Mucosa of rectum (tissue), 2 donors: ENCODE measurements around the gene PDZD2.

ENCODE experiments used
- H3K27ac ChIP-seq, 2 donors: one replicate each; pipeline ENCODE4 v1.7.0; 2013; ENCODE audit warnings: inconsistent platforms in 2 of 2, low read depth in 2 of 2, low read length in 2 of 2
- H3K27me3 ChIP-seq, 2 donors: one replicate each; pipeline ENCODE4 v1.7.0; 2013; ENCODE audit warnings: low read length in 2 of 2; ENCODE audit not compliant: control insufficient read depth in 2 of 2, insufficient read depth in 2 of 2
- H3K36me3 ChIP-seq, 2 donors: one replicate each; pipeline ENCODE4 v1.7.0; 2013; ENCODE audit warnings: low read length in 2 of 2; ENCODE audit not compliant: control insufficient read depth in 2 of 2, insufficient read depth in 2 of 2
- H3K4me1 ChIP-seq, 2 donors: one replicate each; pipeline ENCODE4 v1.7.0; 2013; ENCODE audit warnings: low read length in 2 of 2, mild to moderate bottlenecking in 1 of 2; ENCODE audit not compliant: control insufficient read depth in 2 of 2, insufficient read depth in 2 of 2
- H3K4me3 ChIP-seq, 2 donors: one replicate each; pipeline ENCODE4 v1.7.0; 2013; ENCODE audit warnings: low read length in 2 of 2
- H3K9ac ChIP-seq, 2 donors: one replicate each; pipeline ENCODE4 v1.7.0; 2013; ENCODE audit warnings: low read length in 2 of 2, low read depth in 1 of 2, mild to moderate bottlenecking in 1 of 2
- H3K9me3 ChIP-seq, 2 donors: one replicate each; pipeline ENCODE4 v1.7.0; 2013; ENCODE audit warnings: low read length in 2 of 2; ENCODE audit not compliant: control insufficient read depth in 2 of 2
- donor health status: healthy.
- donor health status: Normal muscosa, but diverticular disease.

PDZD2 gene

GRCh38 chr5:31867219-31867618 is 228.3 kb downstream of the PDZD2 start:
- Histone ChIP-seq H3K9me3 (no peaks in the 10 kb centered on the region), H3K27ac (no peak overlapping the region), H3K9ac (no peak overlapping the region), H3K36me3 (no peaks in the 10 kb centered on the region), H3K27me3 (no peaks in the 10 kb centered on the region), H3K4me3 (no peak overlapping the region), H3K4me1 (no peaks in the 10 kb centered on the region)

GRCh38 chr5:31880449-31880848 is 241.5 kb downstream of the PDZD2 start:
- Histone ChIP-seq H3K9ac (no peak overlapping the region), H3K27me3 (no peaks in the 10 kb centered on the region), H3K4me1 (no peaks in the 10 kb centered on the region), H3K27ac (no peak overlapping the region), H3K9me3 (no peaks in the 10 kb centered on the region), H3K4me3 (no peak overlapping the region), H3K36me3 (no peaks in the 10 kb centered on the region)

GRCh38 chr5:31884896-31885295 is 246.0 kb downstream of the PDZD2 start:
- H3K9me3 ChIP-seq, result no peaks in the 10 kb centered on the region
- no peaks in the 10 kb centered on the region for H3K36me3 ChIP-seq
- H3K9ac ChIP-seq, result no peak overlapping the region
- no peak overlapping the region for H3K4me3 ChIP-seq
- H3K27me3 ChIP-seq, result no peaks in the 10 kb centered on the region
- no peak overlapping the region for H3K27ac ChIP-seq
- no peaks in the 10 kb centered on the region for H3K4me1 ChIP-seq

- Histone ChIP-seq H3K27me3 (no peaks in the 10 kb centered on the region), H3K9ac (no peak overlapping the region), H3K4me1 (peaks cover 0 to 2% of the 10 kb centered on the region in 2 donors), H3K9me3 (no peaks in the 10 kb centered on the region), H3K36me3 (no peaks in the 10 kb centered on the region), H3K4me3 (no peak overlapping the region), H3K27ac (no peak overlapping the region)
Measured at GRCh38 chr5:31886206-31886605, 247.3 kb downstream of the PDZD2 start.

- no peaks in the 10 kb centered on the region for H3K9me3 ChIP-seq
- H3K27ac ChIP-seq, result no peak overlapping the region
- peaks cover 0 to 2% of the 10 kb centered on the region in 2 donors for H3K4me1 ChIP-seq
- no peaks in the 10 kb centered on the region for H3K36me3 ChIP-seq
- no peak overlapping the region for H3K9ac ChIP-seq
- H3K27me3 ChIP-seq, result no peaks in the 10 kb centered on the region
- no peak overlapping the region for H3K4me3 ChIP-seq
Measured at GRCh38 chr5:31887556-31887955, 248.6 kb downstream of the PDZD2 start.

GRCh38 chr5:31888564-31888963 is 249.6 kb downstream of the PDZD2 start:
- Histone ChIP-seq H3K9ac (no peak overlapping the region), H3K36me3 (no peaks in the 10 kb centered on the region), H3K27ac (no peak overlapping the region), H3K4me1 (peaks cover 0 to 2% of the 10 kb centered on the region in 2 donors), H3K9me3 (no peaks in the 10 kb centered on the region), H3K4me3 (no peak overlapping the region), H3K27me3 (no peaks in the 10 kb centered on the region)

- Histone ChIP-seq H3K4me1 (peaks cover 0 to 2% of the 10 kb centered on the region in 2 donors), H3K36me3 (no peaks in the 10 kb centered on the region), H3K9me3 (no peaks in the 10 kb centered on the region), H3K4me3 (no peak overlapping the region), H3K27me3 (no peaks in the 10 kb centered on the region), H3K9ac (no peak overlapping the region), H3K27ac (no peak overlapping the region)
Measured at GRCh38 chr5:31889001-31889561, 250.2 kb downstream of the PDZD2 start.

GRCh38 chr5:31890046-31890445 is 251.1 kb downstream of the PDZD2 start:
- Histone ChIP-seq H3K36me3 (no peaks in the 10 kb centered on the region), H3K4me1 (peaks cover 0 to 2% of the 10 kb centered on the region in 2 donors), H3K27me3 (no peaks in the 10 kb centered on the region), H3K9ac (no peak overlapping the region), H3K27ac (no peak overlapping the region), H3K9me3 (no peaks in the 10 kb centered on the region), H3K4me3 (no peak overlapping the region)

- no peak overlapping the region for H3K27ac ChIP-seq
- H3K4me3 ChIP-seq, result no peak overlapping the region
- no peaks in the 10 kb centered on the region for H3K27me3 ChIP-seq
- H3K4me1 ChIP-seq, result peaks cover 0 to 2% of the 10 kb centered on the region in 2 donors
- no peaks in the 10 kb centered on the region for H3K9me3 ChIP-seq
- no peak overlapping the region for H3K9ac ChIP-seq
- no peaks in the 10 kb centered on the region for H3K36me3 ChIP-seq
Measured at GRCh38 chr5:31894141-31894540, 255.2 kb downstream of the PDZD2 start.

GRCh38 chr5:31895199-31895820 is 256.4 kb downstream of the PDZD2 start:
- no peak overlapping the region for H3K27ac ChIP-seq
- no peak overlapping the region for H3K9ac ChIP-seq
- H3K9me3 ChIP-seq, result no peaks in the 10 kb centered on the region
- H3K36me3 ChIP-seq, result no peaks in the 10 kb centered on the region
- no peak overlapping the region for H3K4me3 ChIP-seq
- H3K4me1 ChIP-seq, result no peaks in the 10 kb centered on the region
- no peaks in the 10 kb centered on the region for H3K27me3 ChIP-seq
